Embryonic facial prominence (tissue), 1 donor: Measurements from ENCODE around the gene NAGS.
A peak's percentile ranks its signal among the peaks of the same experiment; 100 is the strongest.
"Not testable (repeated sequence)": the region's sequence is repeated elsewhere in the genome, so short reads cannot be mapped to it uniquely, and the experiment has no call there.

ENCODE experiments used
- DNase-seq: peaks from one replicate; pipeline ENCODE4 v3.0.0-alpha.2; 2016; ENCODE audit errors: extremely low spot score

Gene NAGS

GRCh38 chr17:44006598-44007345 lies 2.4 kb downstream of the NAGS start:
- DNase-seq = peak; percentile 82

GRCh38 chr17:44007346-44008204 lies 3.2 kb downstream of the NAGS start:
- DNase-seq = no peak

- no peak for DNase-seq
Measured at GRCh38 chr17:44008205-44008909, 3.9 kb downstream of the NAGS start.

DNA sequence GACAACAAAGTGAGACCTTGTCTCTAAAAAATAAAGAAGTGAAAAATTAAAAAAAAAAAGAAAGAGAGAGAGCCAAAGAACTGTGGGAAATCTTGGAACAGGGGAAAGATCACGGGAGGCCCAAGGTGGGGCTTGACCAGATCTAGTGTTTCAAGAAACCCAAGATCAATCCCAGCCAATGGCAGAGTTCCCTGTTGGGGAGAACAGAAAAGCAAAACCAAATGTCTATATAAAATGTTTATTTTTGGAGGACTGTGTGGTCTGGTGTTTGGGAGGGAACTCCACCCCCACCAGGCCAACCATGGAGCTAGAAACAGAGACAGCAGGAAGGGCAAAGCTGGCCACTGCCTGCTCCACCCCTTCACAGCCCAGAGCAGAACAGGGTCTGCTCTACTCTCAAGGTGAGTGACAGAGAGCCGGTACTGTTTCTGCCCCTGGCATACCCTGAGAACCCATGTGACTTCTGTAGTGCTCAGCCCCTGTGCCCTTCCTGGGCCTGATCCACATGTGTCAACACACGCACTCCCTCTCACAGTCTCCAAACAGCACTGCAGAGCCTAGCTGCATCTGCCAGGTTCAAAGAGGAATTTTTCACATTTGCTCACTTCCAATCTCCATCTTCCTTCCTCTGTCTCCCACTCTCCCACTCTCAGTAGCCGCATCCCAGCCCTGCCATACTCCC lies 6.7 kb downstream of the NAGS start:
- DNase-seq = no peak

- no peak for DNase-seq
Measured at GRCh38 chr17:44011876-44012275, 7.5 kb downstream of the NAGS start.

DNA sequence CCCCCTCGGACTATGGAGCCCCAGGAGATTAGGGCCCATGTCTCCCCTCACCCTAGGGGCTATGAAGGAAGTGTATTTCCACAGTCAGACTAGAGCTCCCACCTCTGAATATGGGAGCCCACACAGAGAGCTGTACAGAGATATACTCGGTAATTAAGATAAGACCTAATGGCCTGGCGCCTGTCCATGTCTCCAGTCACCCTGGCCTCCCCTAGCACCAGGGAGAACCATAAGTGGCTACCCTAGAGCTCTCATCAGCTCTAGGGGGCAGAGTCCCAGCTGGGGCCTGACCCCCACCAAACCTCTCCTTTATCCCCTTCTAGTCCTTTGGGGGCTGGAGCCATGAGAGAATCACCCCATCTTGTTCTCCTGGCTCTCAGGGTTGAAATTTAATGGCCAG lies 8.0 kb downstream of the NAGS start:
- no peak for DNase-seq

DNA sequence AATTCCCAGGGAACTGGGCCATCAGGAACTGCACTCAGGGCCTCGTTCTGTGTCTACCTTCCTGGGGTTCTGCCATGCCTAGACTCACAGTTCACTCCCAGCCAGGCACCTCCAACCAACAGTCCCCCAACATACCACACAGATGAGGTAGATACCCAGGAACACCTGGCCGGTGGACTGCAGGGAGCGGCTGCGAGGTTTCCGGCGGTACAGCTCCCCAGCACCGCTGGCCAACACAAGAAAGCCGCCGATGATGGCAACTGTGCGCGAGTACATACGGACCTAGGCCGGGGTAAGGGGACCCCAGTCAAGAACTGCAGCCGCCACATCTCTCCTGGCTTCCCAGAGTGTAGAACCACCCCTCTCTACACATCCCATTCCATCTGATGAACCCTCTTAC lies 8.5 kb downstream of the NAGS start:
- DNase-seq = no peak

DNA sequence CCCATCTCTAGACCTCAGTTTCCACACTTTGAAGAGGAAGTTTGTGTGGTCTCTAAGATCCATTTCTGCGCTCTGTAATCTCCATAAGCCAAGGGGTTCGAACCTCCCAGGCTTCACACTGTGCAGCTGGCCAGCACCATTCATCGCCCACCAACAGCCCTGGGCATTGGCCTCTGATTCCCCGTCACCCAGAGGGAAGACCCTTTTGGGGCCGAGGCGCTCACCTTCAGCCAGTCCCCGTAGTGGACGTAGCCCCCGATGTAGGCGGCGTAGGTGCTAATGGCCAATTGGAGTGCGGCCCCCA lies 9.7 kb downstream of the NAGS start:
- no peak for DNase-seq

DNA sequence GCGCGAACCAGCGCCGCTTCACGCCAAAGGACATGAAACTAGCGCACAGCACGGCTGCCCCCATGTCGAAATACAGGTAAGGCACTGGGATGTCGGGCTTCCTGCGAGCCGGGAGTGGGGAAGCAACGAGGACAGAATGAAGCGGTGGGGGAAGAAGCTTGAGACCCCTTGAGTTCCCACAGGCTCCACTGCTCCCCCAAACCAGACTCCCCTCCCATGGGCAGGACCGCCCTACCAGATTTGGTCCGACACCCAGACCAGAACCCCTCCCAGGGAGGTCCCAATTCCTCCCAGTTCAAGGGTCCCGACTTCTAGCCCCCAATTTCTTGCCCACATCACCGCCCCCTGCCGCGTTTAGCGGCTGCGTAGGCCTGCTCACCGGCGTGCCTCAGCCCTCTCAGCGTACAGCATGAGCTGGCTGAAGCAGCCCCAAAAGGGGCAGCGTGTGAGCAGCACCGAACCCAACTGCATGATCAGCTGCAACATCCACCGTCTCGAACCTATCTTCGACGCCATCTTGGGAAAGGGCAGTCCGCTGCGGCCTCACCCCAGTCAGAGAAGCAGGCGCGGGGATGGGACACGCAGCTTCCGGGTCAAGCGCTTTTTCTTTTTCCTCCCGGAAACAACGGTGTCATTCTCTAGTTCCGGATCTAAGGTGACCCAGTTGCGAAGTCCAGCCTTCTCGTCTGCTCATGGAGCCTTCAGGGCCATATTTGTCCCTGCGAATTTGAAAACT lies 10.2 kb downstream of the NAGS start, which contains the start of gene TMEM101:
Gene TMEM101 (minus strand): TSS at position 527 of the 736 bp plus-strand sequence. CDS start 11 bp downstream, at position 516.
- peak; percentile 92 for DNase-seq

DNA sequence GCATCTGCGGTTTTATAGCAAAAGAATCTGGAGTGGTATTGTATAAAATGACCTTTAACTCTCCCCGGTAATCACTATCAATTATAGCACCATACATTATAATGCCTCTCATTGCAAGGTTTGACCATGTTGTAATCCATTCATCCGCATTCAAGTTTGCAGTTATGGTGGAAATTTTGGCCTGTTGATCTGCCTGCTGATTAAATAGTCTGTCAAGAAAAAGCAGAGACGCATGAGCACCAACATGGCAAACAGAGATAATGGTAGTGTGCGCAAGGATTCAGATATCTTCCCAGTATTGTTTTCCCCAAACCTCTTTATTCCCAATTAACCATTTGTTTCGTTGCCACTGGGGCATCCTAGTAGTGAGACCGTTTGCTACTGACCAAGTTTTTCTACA lies 16.8 kb downstream of the NAGS start:
- DNase-seq = not testable (repeated sequence)

GRCh38 chr17:44022246-44022645 lies 17.8 kb downstream of the NAGS start:
- DNase-seq = no peak

GRCh38 chr17:44023545-44024270 lies 19.3 kb downstream of the NAGS start:
- no peak for DNase-seq

DNA sequence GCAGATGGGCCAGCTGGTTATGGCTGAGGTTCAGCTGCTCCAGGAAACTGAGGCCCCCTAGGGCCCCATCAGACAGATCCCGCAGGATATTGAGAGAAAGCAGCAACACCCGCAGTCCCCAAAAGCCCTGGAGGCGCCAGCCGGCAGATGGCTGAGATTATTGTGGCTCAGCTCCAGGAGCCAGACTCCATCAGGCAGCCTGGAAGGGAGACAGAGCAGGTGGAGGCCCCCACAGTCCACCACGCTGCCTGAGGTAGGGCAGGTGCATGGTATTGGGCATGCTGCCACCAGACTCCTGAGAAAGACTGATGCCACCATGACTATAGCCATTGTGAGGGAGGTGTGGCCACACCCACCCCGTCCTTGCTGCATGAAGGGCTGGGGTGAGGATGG lies 19.8 kb downstream of the NAGS start:
- DNase-seq = no peak

DNA sequence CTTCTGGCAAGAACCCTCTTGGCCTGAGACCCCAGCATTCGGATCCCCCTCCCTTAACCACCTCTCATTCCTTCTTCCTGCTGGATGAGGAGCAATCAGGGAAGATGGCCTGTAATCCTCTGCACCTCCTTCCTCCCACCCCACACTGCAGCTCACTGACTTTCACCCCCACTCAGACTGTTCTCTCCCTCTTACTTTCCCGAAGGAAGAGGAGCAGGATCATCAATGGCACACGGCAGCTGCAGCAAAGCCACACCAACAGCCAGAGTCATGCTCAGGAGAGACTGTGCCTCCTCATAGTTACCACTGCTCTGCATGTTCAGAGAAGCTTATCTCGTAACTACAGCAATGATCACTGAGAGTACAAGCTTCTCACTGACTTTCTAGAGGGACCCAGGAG lies 20.4 kb downstream of the NAGS start:
- no peak for DNase-seq

GRCh38 chr17:44029736-44030135 lies 25.3 kb downstream of the NAGS start:
- no peak for DNase-seq

DNA sequence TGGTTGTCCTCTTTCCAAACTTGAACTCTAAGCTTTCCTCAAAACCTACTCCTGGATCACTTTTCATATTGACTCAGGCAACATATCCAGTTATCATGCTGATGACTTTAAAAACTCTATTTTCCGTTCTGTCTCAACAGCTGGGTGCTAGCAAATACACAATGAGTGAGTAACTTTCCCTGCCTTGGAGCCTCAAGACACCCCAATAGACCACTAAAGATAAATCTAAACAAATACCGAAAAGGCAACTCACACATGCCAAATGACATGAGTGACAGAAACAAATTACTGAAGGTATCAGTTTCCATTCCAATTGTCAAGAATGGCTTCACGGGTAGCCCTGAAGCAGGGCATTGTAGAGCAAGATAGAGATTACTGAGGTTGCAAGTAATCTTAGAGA lies 26.1 kb downstream of the NAGS start:
- no peak for DNase-seq

DNA sequence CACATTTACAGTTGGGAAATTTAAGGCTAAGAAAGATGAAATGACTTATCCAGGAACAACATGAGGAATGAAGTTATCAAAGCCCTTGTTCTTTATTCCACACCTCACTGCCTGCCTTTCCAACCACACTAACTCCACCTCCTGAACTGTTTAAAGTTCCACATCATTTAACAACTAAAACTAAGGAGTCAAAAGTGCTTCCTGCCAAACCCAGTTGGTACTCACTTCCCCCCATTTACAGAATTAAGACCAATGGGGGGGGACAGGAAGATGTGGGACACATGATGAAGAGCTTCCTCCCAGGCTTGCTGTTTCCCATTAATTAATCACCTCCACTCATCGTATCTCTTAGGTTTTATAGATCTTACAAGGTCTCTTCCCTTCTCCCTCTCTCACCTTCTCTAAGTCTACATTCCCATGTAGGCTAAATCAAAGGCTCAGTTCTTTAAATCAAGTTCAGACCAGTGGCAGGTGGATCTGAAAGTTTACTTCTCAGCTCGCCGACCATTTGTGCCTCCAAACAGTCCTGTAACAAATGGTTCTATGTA lies 29.5 kb downstream of the NAGS start:
- DNase-seq = no peak

GRCh38 chr17:44034688-44035087 lies 30.3 kb downstream of the NAGS start:
- not testable (repeated sequence) for DNase-seq

DNA sequence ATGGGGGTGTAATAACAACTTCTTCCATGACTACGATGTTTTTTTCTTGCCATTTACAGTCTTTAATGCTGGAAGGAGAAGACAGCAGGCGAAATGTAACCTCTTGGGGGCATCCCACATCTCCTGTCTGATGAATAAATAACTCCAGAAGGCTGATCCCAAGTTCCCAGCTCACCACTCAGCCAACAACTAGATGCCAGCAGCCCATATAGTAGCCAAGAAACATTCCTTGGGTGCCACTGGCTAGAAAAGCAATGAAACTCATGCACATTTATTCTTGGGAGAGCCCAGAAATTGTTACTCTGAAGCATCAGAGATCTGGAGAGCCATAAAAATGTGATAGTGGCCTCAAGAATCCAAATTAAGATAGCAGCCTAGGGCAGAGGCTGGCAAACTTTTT lies 33.0 kb downstream of the NAGS start:
- no peak for DNase-seq

DNA sequence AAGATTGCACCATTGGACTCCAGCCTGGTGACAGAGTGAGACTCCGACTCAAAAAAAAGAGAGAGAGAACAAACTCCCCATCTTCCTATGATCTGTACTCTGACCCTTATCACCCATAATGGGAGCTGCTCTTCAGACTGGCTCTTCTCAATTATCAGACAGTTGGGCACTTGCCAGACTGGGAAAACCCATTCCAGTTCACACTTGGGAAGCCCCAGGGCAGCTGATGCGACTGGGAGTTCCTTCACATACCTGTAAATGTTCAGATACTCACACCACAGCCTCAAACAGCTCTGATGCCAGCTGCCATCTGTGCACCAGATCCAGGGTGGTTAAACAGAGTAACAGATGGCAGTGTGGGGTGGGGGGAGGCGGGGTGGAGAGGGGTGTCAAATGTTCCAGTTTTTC lies 34.2 kb downstream of the NAGS start:
- no peak for DNase-seq
